VCaP (cell line): ENCODE measurements around the gene MOB2.

Experiments used
- H3K27ac ChIP-seq: fragments of 450-650 bp; 2 replicates; pipeline ENCODE4 v1.5.1; 2017
- TF ChIP-seq, protein P1 (sequence below): fragments of 450-650 bp; conservative IDR thresholded peaks from 2 replicates; pipeline ENCODE4 v1.5.1; 2017; ENCODE audit warnings: mild to moderate bottlenecking, moderate library complexity

MOB2 gene

DNA sequence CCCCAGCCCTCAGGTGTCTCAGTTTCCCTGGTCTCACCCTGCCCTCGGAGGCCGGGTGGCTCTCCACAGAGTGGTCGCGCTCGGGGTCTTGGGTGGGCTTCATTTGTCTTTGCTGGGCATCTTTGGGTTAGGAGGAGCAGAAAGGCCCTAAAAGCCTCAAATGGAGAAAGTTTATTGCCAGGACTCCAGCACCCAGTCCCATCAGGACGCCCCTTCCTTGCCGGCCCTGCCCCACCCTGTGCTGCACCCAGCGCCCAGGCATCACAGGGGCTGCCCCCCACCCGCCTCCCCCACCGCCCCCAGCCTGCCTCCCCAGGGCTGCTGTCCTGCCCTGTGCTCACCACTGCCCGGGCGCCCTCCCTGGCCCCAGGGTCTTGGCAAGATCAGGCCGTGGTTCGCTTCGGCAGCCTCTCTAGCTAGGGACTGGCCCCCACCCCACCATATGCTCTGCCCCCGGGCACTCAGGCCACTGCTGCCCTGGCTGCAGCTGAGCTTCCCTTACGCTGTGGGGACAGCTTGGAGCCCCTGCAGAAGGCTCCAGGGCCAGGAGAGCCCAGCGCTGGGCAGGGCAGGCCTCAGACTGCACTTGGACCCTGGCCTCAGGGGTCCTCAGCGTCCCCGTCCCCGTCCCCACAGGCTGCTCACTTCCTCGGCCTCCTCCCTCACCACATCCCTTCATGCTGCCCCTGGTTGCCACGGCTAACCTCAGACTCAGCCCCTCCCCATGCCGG is 31.4 kb downstream of the MOB2 start:
- H3K27ac ChIP-seq, result no peak overlapping the region
- TF ChIP-seq, protein P1, sequence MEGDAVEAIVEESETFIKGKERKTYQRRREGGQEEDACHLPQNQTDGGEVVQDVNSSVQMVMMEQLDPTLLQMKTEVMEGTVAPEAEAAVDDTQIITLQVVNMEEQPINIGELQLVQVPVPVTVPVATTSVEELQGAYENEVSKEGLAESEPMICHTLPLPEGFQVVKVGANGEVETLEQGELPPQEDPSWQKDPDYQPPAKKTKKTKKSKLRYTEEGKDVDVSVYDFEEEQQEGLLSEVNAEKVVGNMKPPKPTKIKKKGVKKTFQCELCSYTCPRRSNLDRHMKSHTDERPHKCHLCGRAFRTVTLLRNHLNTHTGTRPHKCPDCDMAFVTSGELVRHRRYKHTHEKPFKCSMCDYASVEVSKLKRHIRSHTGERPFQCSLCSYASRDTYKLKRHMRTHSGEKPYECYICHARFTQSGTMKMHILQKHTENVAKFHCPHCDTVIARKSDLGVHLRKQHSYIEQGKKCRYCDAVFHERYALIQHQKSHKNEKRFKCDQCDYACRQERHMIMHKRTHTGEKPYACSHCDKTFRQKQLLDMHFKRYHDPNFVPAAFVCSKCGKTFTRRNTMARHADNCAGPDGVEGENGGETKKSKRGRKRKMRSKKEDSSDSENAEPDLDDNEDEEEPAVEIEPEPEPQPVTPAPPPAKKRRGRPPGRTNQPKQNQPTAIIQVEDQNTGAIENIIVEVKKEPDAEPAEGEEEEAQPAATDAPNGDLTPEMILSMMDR, result no peak

DNA sequence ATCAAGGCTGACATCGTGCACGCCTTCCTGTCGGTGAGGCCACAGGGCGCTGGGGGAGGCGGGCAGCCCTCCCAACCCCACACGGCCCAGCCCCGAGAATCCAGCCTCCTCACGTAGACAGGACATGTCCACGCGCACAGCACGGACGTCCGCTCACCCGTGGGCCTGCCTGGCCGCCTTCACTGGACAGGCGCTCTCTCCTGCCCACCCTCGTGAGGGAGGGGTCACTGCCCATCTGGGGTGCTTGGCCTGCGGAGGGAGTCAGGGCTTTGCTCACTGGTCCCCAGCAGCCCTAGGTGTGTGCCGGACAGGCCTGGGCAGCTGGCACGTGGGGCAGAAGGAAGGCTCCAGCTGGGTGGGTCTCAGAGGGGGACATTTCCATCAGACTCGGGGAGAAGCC is 32.0 kb downstream of the MOB2 start:
- TF ChIP-seq, protein P1, result no peak
- H3K27ac ChIP-seq, result no peak overlapping the region

DNA sequence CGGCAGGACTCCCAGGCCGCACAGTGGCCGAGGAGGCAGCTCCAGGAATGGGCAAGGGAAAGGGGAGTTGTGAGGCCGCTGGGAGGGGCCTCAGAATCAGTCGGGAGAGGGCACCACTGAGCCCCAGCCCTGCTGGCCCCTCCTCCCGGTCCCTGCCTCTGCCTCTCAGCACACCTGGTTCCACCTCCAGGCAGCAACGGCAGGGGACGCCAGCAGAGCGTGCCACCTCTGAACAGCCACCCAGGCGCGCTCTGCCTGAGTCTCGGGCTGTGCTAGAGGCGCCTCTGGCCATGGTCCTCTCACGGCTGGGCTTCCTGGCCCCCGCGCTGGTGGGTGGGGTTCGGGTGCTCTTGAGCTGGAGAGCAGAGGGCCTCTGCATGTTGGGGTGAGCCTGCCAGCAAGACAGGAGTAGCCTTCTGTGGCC is 33.0 kb downstream of the MOB2 start:
- TF ChIP-seq, protein P1, result peak; percentile 52
- H3K27ac ChIP-seq, result no peak overlapping the region

DNA sequence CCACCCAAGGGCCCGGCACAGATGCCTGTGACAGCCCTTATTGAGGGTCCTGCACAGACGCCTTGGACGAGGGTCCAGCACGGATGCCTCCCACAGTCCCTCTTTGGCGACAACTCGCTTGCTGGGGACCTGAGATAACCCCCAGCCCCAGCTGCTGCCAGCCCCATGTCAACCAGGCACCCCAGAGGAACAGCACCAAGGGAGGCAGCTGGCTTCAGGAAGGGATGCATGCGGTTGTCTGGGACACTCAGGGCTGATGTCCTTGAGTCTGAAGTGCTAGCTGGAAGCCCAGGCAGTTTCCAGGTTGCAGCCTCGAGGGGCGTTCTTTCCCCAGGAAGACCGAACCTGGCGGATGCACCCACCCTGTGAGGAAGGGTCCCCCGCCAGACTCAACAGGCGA is 33.8 kb downstream of the MOB2 start:
- no peak overlapping the region for H3K27ac ChIP-seq
- TF ChIP-seq, protein P1, result no peak

DNA sequence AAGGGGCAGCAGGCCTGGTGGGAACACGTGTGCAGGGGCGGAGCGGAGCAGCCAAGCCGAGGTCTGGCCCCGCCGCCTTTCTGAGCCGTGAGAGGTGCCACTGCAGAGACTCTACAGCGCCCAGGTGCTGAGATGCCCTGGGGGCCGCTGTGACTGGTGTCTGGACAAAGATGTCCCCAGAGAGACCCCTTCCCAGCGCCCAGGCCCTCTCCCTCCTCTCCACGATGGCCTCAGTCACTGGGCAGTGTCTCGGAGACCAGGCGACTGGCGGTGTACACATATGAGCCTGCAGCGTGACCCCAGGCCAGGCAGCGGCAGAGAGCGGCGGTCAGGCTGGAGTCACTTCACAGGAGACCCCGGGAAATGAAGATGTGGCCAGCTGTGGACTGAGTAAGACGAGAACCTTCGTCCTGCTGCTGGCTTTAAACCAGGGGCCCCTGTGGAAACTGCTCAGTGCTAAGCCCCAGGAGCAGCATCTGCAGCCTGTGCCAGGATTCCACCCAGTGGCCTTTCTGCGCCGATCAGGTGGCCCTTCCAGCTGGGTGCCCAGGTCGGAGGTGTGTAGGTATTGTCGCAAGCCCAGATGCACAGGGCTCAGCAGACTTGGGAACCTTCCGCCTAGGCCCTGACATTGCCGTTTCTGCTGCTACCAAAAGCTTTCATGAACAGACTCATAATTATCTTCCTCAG is 34.7 kb downstream of the MOB2 start:
- TF ChIP-seq, protein P1, result no peak
- H3K27ac ChIP-seq, result no peak overlapping the region

DNA sequence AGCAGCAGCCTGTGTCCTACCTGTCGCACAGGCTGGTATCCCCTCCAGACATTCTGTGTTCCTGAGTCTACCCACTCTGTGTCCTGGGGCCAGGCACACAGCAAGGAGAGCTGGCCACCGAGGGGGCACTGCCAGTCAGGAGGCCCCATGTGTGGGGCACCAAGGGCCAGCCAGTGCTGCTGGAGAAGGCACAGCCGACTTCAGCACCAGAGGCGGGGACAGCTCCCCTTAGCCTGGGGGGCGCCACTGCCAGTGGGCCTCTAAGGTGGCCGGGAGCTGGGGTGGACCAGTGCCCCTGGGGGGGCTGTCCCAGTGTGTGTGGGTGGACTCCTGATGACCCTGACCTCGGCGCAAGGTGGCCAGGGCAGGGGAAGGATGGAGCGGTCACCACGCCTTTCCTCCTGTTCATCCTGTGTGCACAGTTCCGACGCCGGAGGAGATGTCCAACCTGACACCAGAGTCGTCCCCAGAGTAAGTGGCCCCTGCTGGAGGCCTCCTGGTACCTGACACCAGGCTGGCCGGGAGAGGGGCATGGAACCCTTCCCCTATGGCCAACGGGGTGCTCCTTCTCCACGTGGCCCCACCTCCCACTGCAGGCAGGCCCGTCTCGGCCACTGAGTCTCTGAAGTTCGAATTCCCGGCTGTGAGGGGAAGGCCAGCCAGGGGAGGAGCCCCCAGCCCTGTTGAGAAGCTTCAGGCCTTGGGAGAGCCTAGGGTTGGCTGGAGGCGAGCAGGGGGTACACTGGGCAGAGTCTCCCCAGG is 35.4 kb downstream of the MOB2 start:
- TF ChIP-seq, protein P1, result no peak
- H3K27ac ChIP-seq, result no peak overlapping the region

DNA sequence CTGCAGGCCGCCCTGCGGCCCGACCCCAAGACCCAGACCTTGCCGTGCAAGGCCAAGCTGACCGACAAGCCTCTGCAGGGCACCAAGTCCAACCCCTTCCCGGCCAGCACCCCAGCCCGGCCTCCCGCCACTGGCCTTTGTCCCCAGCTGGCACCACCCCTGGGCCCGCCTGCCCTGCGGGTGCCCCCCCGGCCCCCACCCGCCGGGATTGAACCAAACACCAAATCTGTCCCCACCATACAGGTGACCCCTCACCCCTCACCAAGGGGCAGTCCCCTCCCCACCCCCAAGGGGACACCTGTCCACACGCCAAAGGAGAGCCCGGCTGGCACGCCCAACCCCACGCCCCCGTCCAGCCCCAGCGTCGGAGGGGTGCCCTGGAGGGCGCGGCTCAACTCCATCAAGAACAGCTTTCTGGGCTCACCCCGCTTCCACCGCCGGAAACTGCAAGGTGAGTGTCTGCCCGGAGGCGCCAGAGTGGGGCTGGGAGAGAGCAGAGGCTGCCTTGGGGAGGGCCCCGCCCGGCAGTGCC is 36.2 kb downstream of the MOB2 start:
- TF ChIP-seq, protein P1, result no peak
- no peak overlapping the region for H3K27ac ChIP-seq
